Keratinocyte (primary cell): ENCODE measurements around the gene SSNA1.

Source experiments
- CTCF ChIP-seq, 3 experiments: IDR thresholded peaks in 1 of 3; conservative IDR thresholded peaks in 1 of 3; optimal IDR thresholded peaks in 1 of 3; 2 replicates in 2 of 3; 3 replicates in 1 of 3; pipeline versions ENCODE3 to v1.5.1; 2011; ENCODE audit warnings: low read length in 3 of 3, mild to moderate bottlenecking in 3 of 3, moderate library complexity in 2 of 3, control low read depth in 1 of 3, inconsistent platforms in 1 of 3; ENCODE audit not compliant: insufficient read depth in 2 of 3; ENCODE audit errors: extremely low read depth in 1 of 3
- EZH2 ChIP-seq: IDR thresholded peaks from one replicate; pipeline ENCODE4 v1.6.1; 2012; ENCODE audit warnings: inconsistent platforms, mild to moderate bottlenecking, low read length, moderate library complexity

GRCh38 chr9:137148242-137148641, 40.2 kb upstream of the SSNA1 start:
- no peak for TF ChIP-seq CTCF (optimal IDR thresholded peaks at IDR 0.05 in 1 of 3, IDR thresholded peaks at IDR 0.05 in 1 of 3, conservative IDR thresholded peaks at IDR 0.05 in 1 of 3; ENCODE audit: extremely low read depth in 1 of 3, insufficient read depth in 2 of 3, low read length in 3 of 3)
- TF ChIP-seq EZH2, result no peak
